Measurements from ENCODE around the gene CENPB. TPM values are rescaled to one million over a fixed set of nuclear protein-coding genes. Genes with fewer than 3 reads are reported as not detected.
A peak's percentile ranks its signal among the peaks of the same experiment; 100 is the strongest.

Gene CENPB
- polyA plus RNA-seq, 1 of the 3 experiments (the other 2 are of a cell fraction), result 41.2 TPM

- peaks cover 7 to 9% of the 10 kb centered on the region in 2 experiments for H3K36me3 ChIP-seq (replicated peaks in 1 of 2; ENCODE audit: control insufficient read depth in 1 of 2, insufficient read depth in 2 of 2, low read length in 1 of 2)
- ChIA-PET POLR2A (no interaction called here), CTCF (interaction anchor here (0.6 to 6.4 kb wide), 5 partner anchors 25 to 243 kb away, joined by 3 to 161 read pairs (median 42); partner anchors contain the start of gene AP5S1)
- H2AFZ ChIP-seq (ENCODE audit: low read depth), result 0 out of 2 replicates have a peak overlapping the region, but pooled peaks have one; percentile 63
- no peaks in the 10 kb centered on the region for H3K27me3 ChIP-seq (ENCODE audit: insufficient read depth)
- H3K27ac ChIP-seq (ENCODE audit: low read depth in 2 of 2, low read length in 1 of 2), result no peak overlapping the region
- WGBS (ENCODE audit: low lambda C conversion rate), result 39% methylated on average over 4 of the region's 4 CpGs
- no peak for DNase-seq
- H3K9ac ChIP-seq, result no peak overlapping the region
- H3K9me2 ChIP-seq, result no peaks in the 10 kb centered on the region
- H3K9me3 ChIP-seq, result no peaks in the 10 kb centered on the region
- H3K4me1 ChIP-seq (ENCODE audit: control insufficient read depth in 1 of 2, insufficient read depth in 2 of 2, low read depth in 1 of 2, low read length in 1 of 2), result peaks cover 22 to 25% of the 10 kb centered on the region in 2 experiments; a peak in 3 of 4 replicates
- no peaks in the 10 kb centered on the region for H3F3A ChIP-seq (replicated peaks; ENCODE audit: insufficient read depth)
- H3K79me2 ChIP-seq (ENCODE audit: insufficient read depth), result peaks cover 25% of the 10 kb centered on the region
- peaks cover 23% of the 10 kb centered on the region for H4K20me1 ChIP-seq (ENCODE audit: insufficient read depth)
- no peak overlapping the region for H3K4me3 ChIP-seq (ENCODE audit: low read depth in 2 of 2, low read length in 1 of 2)
- TF ChIP-seq CHD2 (IDR thresholded peaks at IDR 0.05; ENCODE audit: low read length, partially characterized antibody) (no peak), RAD21 (IDR thresholded peaks at IDR 0.05; ENCODE audit: low read length) (no peak)
- H3K4me2 ChIP-seq, result no peak overlapping the region
These were observed 2.2 kb upstream of the CENPB start for GRCh38 chr20:3788685-3789155.

- H3K9me3 ChIP-seq, result no peaks in the 10 kb centered on the region
- DNase-seq, result no peak
- peaks cover 36% of the 10 kb centered on the region for H4K20me1 ChIP-seq (ENCODE audit: insufficient read depth)
- ChIA-PET POLR2A (interaction anchor here (1.0 to 2.8 kb wide), 3 partner anchors 25 to 33 kb away, joined by 4 to 20 read pairs (median 14); partner anchors contain the start of gene AP5S1), CTCF (interaction anchor here (0.6 to 6.4 kb wide), 20 partner anchors 8 to 584 kb away, joined by 3 to 161 read pairs (median 4); partner anchors contain the start of genes ADISSP, AP5S1 and CDC25B)
- peak overlapping the region; percentile 38 to 59 for H3K4me3 ChIP-seq (ENCODE audit: low read depth in 2 of 2, low read length in 1 of 2)
- peaks cover 38% of the 10 kb centered on the region for H3K79me2 ChIP-seq (ENCODE audit: insufficient read depth)
- H3K4me2 ChIP-seq, result peak overlapping the region; percentile 69
- peaks cover 26 to 27% of the 10 kb centered on the region in 2 experiments; a peak in 3 of 4 replicates for H3K4me1 ChIP-seq (ENCODE audit: control insufficient read depth in 1 of 2, insufficient read depth in 2 of 2, low read depth in 1 of 2, low read length in 1 of 2)
- no peaks in the 10 kb centered on the region for H3K9me2 ChIP-seq
- TF ChIP-seq REST (IDR thresholded peaks at IDR 0.05; ENCODE audit: low read depth, low read length), result peak; percentile 80; the same call in 1 of the 2 replicates
- no peak for TF ChIP-seq YY1 (IDR thresholded peaks at IDR 0.05; ENCODE audit: low read depth)
- H2AFZ ChIP-seq (ENCODE audit: low read depth), result peak overlapping the region; percentile 92
- peaks cover 7 to 9% of the 10 kb centered on the region in 2 experiments for H3K36me3 ChIP-seq (replicated peaks in 1 of 2; ENCODE audit: control insufficient read depth in 1 of 2, insufficient read depth in 2 of 2, low read length in 1 of 2)
- peak overlapping the region in 1 of 2 experiments; percentile 23; a peak in 1 of 4 replicates for H3K27ac ChIP-seq (ENCODE audit: low read depth in 2 of 2, low read length in 1 of 2)
- no peak overlapping the region; the same call in 1 of the 2 replicates for H3K9ac ChIP-seq
- H3K27me3 ChIP-seq (ENCODE audit: insufficient read depth), result no peaks in the 10 kb centered on the region
- 91% methylated on average over 5 of the region's 5 CpGs for WGBS (ENCODE audit: low lambda C conversion rate)
- H3F3A ChIP-seq (replicated peaks; ENCODE audit: insufficient read depth), result peaks cover 5% of the 10 kb centered on the region
These were observed 929 bp upstream of the CENPB start for GRCh38 chr20:3787324-3788014.
